ENCODE results near the gene ATG4A. TPM values are rescaled to one million over a fixed set of nuclear protein-coding genes. Genes with fewer than 3 reads are reported as not detected.

ATG4A gene
- total RNA-seq, 2 experiments from 2014 or later, result 6.5 to 9.2 TPM

GRCh38 chrX:108173874-108174273, 82.3 kb downstream of the ATG4A start:
- Mint-ChIP-seq H3K27me3 (no peaks in the 10 kb centered on the region), H3K36me3 (ENCODE audit: low read depth) (no peaks in the 10 kb centered on the region), H3K27ac (no peak overlapping the region), H3K4me3 (no peak overlapping the region), H3K9me3 (no peaks in the 10 kb centered on the region), H3K4me1 (ENCODE audit: low read depth) (no peaks in the 10 kb centered on the region)
- ATAC-seq (no peak), DNase-seq (no peak)
- intact Hi-C loops (cut with micrococcal nuclease), result loop anchor here (5.0 kb wide), 1 partner anchor 48 kb away; no protein-coding TSS in a partner anchor
- POLR2A ChIA-PET, result no interaction called here
- no peak for TF ChIP-seq CTCF (IDR thresholded peaks at IDR 0.05)
- CTCF ChIA-PET, result interaction anchor here (1.2 kb wide), 1 partner anchor 26 kb away, joined by 3 read pairs; no protein-coding TSS in a partner anchor

GRCh38 chrX:108177351-108178142, 86.0 kb downstream of the ATG4A start:
- ChIA-PET POLR2A (no interaction called here), CTCF (no interaction called here)
- Mint-ChIP-seq H3K27me3 (no peaks in the 10 kb centered on the region), H3K9me3 (no peaks in the 10 kb centered on the region), H3K36me3 (ENCODE audit: low read depth) (no peaks in the 10 kb centered on the region), H3K4me1 (ENCODE audit: low read depth) (no peaks in the 10 kb centered on the region), H3K27ac (no peak overlapping the region), H3K4me3 (no peak overlapping the region)
- intact Hi-C loops (cut with micrococcal nuclease), result no loop called here
- no peak for DNase-seq
- ATAC-seq, result no peak
- TF ChIP-seq CTCF (IDR thresholded peaks at IDR 0.05), result no peak

- DNase-seq, result no peak
- Mint-ChIP-seq H3K36me3 (ENCODE audit: low read depth) (no peaks in the 10 kb centered on the region), H3K27me3 (no peaks in the 10 kb centered on the region), H3K4me3 (no peak overlapping the region), H3K4me1 (ENCODE audit: low read depth) (no peaks in the 10 kb centered on the region), H3K27ac (no peak overlapping the region), H3K9me3 (no peaks in the 10 kb centered on the region)
- ChIA-PET POLR2A (no interaction called here), CTCF (no interaction called here)
- ATAC-seq, result no peak
- intact Hi-C loops (cut with micrococcal nuclease), result no loop called here
- no peak for TF ChIP-seq CTCF (IDR thresholded peaks at IDR 0.05)
Observed at GRCh38 chrX:108178143-108178498, 86.5 kb downstream of the ATG4A start.

GRCh38 chrX:108186811-108187210, 95.2 kb downstream of the ATG4A start:
- no peaks in the 10 kb centered on the region for H3K27me3 Mint-ChIP-seq
- H3K36me3 Mint-ChIP-seq (ENCODE audit: low read depth), result no peaks in the 10 kb centered on the region
- no peak for DNase-seq
- no peak overlapping the region for H3K4me3 Mint-ChIP-seq
- no peaks in the 10 kb centered on the region for H3K9me3 Mint-ChIP-seq
- H3K27ac Mint-ChIP-seq, result no peak overlapping the region
- no peak for TF ChIP-seq CTCF (IDR thresholded peaks at IDR 0.05)
- CTCF ChIA-PET, result no interaction called here
- no peaks in the 10 kb centered on the region for H3K4me1 Mint-ChIP-seq (ENCODE audit: low read depth)
- ATAC-seq, result no peak
- intact Hi-C loops (cut with micrococcal nuclease), result loop anchor here (10.0 kb wide), 1 partner anchor 1212 kb away; no protein-coding TSS in a partner anchor
- POLR2A ChIA-PET, result no interaction called here

- ATAC-seq, result no peak
- no peak overlapping the region for H3K4me3 Mint-ChIP-seq
- H3K4me1 Mint-ChIP-seq (ENCODE audit: low read depth), result no peaks in the 10 kb centered on the region
- no peaks in the 10 kb centered on the region for H3K36me3 Mint-ChIP-seq (ENCODE audit: low read depth)
- intact Hi-C loops (cut with micrococcal nuclease), result no loop called here
- peaks cover 4% of the 10 kb centered on the region for H3K27me3 Mint-ChIP-seq
- ChIA-PET CTCF (interaction anchor here (1.4 kb wide), 1 partner anchor 1206 kb away, joined by 3 read pairs; no protein-coding TSS in a partner anchor), POLR2A (no interaction called here)
- TF ChIP-seq CTCF (IDR thresholded peaks at IDR 0.05), result no peak
- H3K9me3 Mint-ChIP-seq, result no peaks in the 10 kb centered on the region
- no peak overlapping the region for H3K27ac Mint-ChIP-seq
- DNase-seq, result no peak
Observed at GRCh38 chrX:108198420-108198819, 106.8 kb downstream of the ATG4A start.

Data from activated CD8-positive, alpha-beta T cell treated with anti-CD3 and anti-CD28 coated beads for 36 hours (primary cell).